ENCODE data around the gene DPEP1. TPM values are rescaled to one million over a fixed set of nuclear protein-coding genes. Genes with fewer than 3 reads are reported as not detected.

Gene DPEP1
- total RNA-seq, 1 experiment from 2014 or later: 1.1 TPM

DNA sequence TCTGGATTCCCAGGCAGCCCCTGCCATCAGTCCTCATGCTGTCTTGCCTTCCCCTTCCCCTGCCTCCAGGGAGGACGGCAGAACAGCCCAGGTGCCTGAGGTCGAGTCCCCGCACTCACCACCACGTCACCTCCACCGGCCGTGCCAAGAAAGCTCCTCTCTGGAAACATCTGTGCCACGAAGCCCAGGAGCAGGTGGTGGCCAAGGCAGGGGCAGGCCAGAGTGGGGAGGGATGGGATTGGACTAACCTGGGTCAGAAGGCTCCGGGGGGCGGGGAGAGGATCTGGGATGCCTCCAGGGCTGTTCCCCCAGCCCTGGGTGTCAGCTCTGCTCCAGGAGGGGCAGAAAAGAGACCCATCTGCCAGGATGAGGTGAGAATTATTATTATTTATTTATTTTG is 7.4 kb upstream of the DPEP1 start:
- Histone ChIP-seq H2AFZ (ENCODE audit: low read depth, low read length, poor library complexity, severe bottlenecking) (no peak overlapping the region), H3K27ac (ENCODE audit: low read depth, low read length) (no peak overlapping the region), H3K27me3 (ENCODE audit: insufficient read depth, low read length) (no peaks in the 10 kb centered on the region), H3K36me3 (ENCODE audit: control insufficient read depth in 1 of 2, insufficient read depth in 2 of 2, low read length in 2 of 2) (no peaks in the 10 kb centered on the region), H3K9me2 (ENCODE audit: insufficient read depth) (no peaks in the 10 kb centered on the region), H3K9me3 (ENCODE audit: control insufficient read depth in 1 of 2, insufficient read depth in 1 of 2, low read depth in 1 of 2, low read length in 2 of 2) (no peaks in the 10 kb centered on the region), H4K20me1 (ENCODE audit: insufficient read depth) (no peaks in the 10 kb centered on the region), H3K4me3 (replicated peaks in 1 of 2; ENCODE audit: low read depth in 1 of 2, low read length in 2 of 2) (no peak overlapping the region), H3K4me1 (ENCODE audit: control insufficient read depth in 1 of 2, insufficient read depth in 2 of 2, low read length in 2 of 2) (peaks cover 33 to 54% of the 10 kb centered on the region in 2 experiments), H3K9ac (ENCODE audit: low read length) (no peak overlapping the region), H3K4me2 (ENCODE audit: low read length) (no peak overlapping the region), H3K79me2 (ENCODE audit: insufficient read depth, low read length) (no peaks in the 10 kb centered on the region)
- BruUV-seq (replicated peaks): no TSS peak
- POLR2A ChIA-PET: no interaction called here
- RAD21 ChIA-PET (ENCODE audit: low non-redundant PET in 1 of 2, low total read pairs in 2 of 2, uncharacterized antibody in 2 of 2, unreplicated experiment in 2 of 2): no interaction called here
- intact Hi-C loops (cut with micrococcal nuclease): no loop called here
- ATAC-seq (no peak), DNase-seq (ENCODE audit: low read depth, low spot score) (no peak)
- CTCF ChIA-PET: no interaction called here
- TF ChIP-seq, protein P1, sequence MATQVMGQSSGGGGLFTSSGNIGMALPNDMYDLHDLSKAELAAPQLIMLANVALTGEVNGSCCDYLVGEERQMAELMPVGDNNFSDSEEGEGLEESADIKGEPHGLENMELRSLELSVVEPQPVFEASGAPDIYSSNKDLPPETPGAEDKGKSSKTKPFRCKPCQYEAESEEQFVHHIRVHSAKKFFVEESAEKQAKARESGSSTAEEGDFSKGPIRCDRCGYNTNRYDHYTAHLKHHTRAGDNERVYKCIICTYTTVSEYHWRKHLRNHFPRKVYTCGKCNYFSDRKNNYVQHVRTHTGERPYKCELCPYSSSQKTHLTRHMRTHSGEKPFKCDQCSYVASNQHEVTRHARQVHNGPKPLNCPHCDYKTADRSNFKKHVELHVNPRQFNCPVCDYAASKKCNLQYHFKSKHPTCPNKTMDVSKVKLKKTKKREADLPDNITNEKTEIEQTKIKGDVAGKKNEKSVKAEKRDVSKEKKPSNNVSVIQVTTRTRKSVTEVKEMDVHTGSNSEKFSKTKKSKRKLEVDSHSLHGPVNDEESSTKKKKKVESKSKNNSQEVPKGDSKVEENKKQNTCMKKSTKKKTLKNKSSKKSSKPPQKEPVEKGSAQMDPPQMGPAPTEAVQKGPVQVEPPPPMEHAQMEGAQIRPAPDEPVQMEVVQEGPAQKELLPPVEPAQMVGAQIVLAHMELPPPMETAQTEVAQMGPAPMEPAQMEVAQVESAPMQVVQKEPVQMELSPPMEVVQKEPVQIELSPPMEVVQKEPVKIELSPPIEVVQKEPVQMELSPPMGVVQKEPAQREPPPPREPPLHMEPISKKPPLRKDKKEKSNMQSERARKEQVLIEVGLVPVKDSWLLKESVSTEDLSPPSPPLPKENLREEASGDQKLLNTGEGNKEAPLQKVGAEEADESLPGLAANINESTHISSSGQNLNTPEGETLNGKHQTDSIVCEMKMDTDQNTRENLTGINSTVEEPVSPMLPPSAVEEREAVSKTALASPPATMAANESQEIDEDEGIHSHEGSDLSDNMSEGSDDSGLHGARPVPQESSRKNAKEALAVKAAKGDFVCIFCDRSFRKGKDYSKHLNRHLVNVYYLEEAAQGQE (IDR thresholded peaks at IDR 0.05; ENCODE audit: low read depth): no peak
- TF ChIP-seq SP1 (IDR thresholded peaks at IDR 0.05; ENCODE audit: low read depth) (no peak), CEBPB (IDR thresholded peaks at IDR 0.05; ENCODE audit: low read depth) (no peak), POLR2A (IDR thresholded peaks at IDR 0.05; ENCODE audit: borderline replicate concordance, extremely low read depth, insufficient read depth, insufficient read length) (no peak), FOSL1 (IDR thresholded peaks at IDR 0.05; ENCODE audit: low read depth) (no peak), YY1 (IDR thresholded peaks at IDR 0.05; ENCODE audit: extremely low read depth, insufficient replicate concordance, low read depth, low read length) (no peak), ZFX (IDR thresholded peaks at IDR 0.05) (no peak), TCF7L2 (IDR thresholded peaks at IDR 0.05; ENCODE audit: borderline replicate concordance, extremely low read depth, insufficient read depth, insufficient read length) (no peak), SRF (IDR thresholded peaks at IDR 0.05; ENCODE audit: low read depth) (no peak), ZNF274 (IDR thresholded peaks at IDR 0.05; ENCODE audit: low read depth, low read length) (no peak), SIN3A (IDR thresholded peaks at IDR 0.05; ENCODE audit: low read depth) (no peak), RAD21 (IDR thresholded peaks at IDR 0.05; ENCODE audit: low read depth) (no peak), EGR1 (IDR thresholded peaks at IDR 0.05; ENCODE audit: low read depth) (no peak), EZH2phosphoT487 (IDR thresholded peaks at IDR 0.05; ENCODE audit: borderline replicate concordance) (no peak), CBX3 (IDR thresholded peaks at IDR 0.05; ENCODE audit: low read depth) (no peak), POLR2AphosphoS5 (IDR thresholded peaks at IDR 0.05; ENCODE audit: low read depth, low read length) (no peak)
- TF ChIP-seq, protein P2, sequence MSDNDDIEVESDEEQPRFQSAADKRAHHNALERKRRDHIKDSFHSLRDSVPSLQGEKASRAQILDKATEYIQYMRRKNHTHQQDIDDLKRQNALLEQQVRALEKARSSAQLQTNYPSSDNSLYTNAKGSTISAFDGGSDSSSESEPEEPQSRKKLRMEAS (IDR thresholded peaks at IDR 0.05): no peak
- TF ChIP-seq, protein P3, sequence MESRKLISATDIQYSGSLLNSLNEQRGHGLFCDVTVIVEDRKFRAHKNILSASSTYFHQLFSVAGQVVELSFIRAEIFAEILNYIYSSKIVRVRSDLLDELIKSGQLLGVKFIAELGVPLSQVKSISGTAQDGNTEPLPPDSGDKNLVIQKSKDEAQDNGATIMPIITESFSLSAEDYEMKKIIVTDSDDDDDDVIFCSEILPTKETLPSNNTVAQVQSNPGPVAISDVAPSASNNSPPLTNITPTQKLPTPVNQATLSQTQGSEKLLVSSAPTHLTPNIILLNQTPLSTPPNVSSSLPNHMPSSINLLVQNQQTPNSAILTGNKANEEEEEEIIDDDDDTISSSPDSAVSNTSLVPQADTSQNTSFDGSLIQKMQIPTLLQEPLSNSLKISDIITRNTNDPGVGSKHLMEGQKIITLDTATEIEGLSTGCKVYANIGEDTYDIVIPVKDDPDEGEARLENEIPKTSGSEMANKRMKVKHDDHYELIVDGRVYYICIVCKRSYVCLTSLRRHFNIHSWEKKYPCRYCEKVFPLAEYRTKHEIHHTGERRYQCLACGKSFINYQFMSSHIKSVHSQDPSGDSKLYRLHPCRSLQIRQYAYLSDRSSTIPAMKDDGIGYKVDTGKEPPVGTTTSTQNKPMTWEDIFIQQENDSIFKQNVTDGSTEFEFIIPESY (IDR thresholded peaks at IDR 0.05; ENCODE audit: extremely low read depth, insufficient replicate concordance, low read length): no peak
- TF ChIP-seq, protein P4, sequence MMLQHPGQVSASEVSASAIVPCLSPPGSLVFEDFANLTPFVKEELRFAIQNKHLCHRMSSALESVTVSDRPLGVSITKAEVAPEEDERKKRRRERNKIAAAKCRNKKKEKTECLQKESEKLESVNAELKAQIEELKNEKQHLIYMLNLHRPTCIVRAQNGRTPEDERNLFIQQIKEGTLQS (IDR thresholded peaks at IDR 0.05): no peak
